ENCODE measurements around the gene HLA-DQB2.

- TF ChIP-seq EZH2phosphoT487 (conservative IDR thresholded peaks at IDR 0.05; ENCODE audit: low read length): no peak
- no peak for TF ChIP-seq CTCF (IDR thresholded peaks at IDR 0.05; ENCODE audit: insufficient read depth, low read length, poor library complexity, severe bottlenecking)
Observed at GRCh38 chr6:32775071-32775470, 11.7 kb upstream of the HLA-DQB2 start.
